A172 (cell line): Measurements from ENCODE around the gene REV3L. TPM values are rescaled to one million over a fixed set of nuclear protein-coding genes. Genes with fewer than 3 reads are reported as not detected.

ENCODE experiments used
- DNase-seq: peaks from one replicate; pipeline ENCODE4 v3.0.0-alpha.2; 2015; ENCODE audit warnings: low spot score
- total RNA-seq: library from RNA; depleted of rRNA; stranded (reverse); fragments of >200 nt; shearing (Covaris generic); gene quantifications from 2 replicates; pipeline ENCODE4 v1.2.3, GENCODE V29; 2014

Gene REV3L
- total RNA-seq, 1 experiment from 2014 or later: 15.3 TPM

- DNase-seq: no peak
Observed at GRCh38 chr6:111468329-111469012, 14.5 kb downstream of the REV3L start.

DNA sequence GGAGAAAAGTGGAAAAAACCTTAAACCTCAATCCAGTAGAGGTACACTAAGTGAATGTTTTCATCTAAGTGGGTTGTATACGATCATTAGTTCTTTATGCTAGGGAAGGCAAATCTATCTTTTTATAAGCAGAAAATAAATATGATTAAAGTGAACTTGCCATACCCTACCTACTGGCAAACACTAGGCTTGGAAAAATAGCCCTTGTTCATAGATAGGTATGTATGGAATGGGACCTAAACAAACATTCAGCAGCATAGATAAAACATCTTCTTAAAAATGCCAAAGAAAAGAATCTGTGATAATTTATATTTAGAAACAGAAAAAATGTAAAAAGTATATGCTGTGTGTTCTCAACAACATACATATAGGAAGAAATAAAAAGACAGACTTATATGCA, 18.8 kb downstream of the REV3L start:
- no peak for DNase-seq

- no peak for DNase-seq
Observed at GRCh38 chr6:111462770-111463391, 20.1 kb downstream of the REV3L start.

DNA sequence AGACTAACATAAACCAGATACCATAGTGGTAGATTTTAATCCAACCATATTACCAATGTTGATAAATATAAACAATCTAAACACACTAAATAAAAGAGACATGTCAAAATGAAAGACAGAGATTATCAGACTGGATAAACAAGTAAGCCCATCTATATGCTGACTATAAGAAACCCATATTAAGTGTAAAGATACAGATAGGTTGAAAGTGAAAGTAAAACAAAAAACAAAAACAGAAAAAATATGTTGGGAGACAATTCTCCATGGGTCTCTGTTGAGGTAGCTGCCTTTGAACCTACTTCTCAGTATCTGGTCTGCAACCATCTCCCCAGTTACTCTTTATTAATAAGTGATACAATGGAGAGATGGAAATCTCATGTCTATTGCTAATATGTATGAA, 21.2 kb downstream of the REV3L start:
- no peak for DNase-seq

GRCh38 chr6:111458670-111459232, 24.3 kb downstream of the REV3L start:
- DNase-seq: no peak

GRCh38 chr6:111456208-111456607, 26.8 kb downstream of the REV3L start:
- no peak for DNase-seq

DNA sequence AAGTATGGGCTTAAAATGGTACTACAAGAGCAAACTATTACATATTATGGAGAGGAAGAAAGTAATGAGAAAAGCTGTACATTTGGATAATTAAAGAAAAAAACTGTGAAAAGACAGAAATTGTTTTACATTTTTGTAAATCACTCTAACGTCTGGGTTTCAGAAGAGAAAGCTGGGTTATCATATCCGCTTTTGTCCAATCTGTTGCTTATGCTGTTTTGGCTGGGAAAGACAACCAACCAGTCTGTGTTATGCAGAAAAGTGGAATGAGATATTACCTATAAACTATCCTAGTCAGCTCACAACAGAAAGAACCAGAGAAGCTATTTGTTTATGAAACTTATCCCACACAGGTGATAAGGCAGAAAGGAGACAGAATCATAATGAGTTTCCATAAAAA, 32.4 kb downstream of the REV3L start:
- no peak for DNase-seq

DNA sequence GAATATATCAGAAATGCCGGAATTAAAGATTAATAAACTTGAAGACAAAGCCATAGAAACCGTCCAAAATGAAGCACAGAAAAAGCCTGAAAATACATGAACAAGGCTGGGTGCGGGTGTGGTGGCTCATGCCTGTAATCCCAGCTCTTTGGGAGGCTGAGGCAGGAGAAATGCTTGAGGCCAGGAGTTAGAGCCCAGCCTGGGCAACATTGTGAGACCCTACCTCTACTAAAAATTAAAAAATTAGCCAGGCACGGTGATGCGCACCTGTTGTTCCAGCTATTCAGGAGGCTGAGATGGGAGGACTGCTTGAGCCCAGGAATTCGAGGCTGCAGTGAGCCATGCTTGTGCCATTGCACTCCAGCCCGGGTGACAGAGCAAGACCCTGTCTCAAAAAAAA, 32.9 kb downstream of the REV3L start:
- DNase-seq: no peak

GRCh38 chr6:111449129-111449528, 33.9 kb downstream of the REV3L start:
- no peak for DNase-seq

DNA sequence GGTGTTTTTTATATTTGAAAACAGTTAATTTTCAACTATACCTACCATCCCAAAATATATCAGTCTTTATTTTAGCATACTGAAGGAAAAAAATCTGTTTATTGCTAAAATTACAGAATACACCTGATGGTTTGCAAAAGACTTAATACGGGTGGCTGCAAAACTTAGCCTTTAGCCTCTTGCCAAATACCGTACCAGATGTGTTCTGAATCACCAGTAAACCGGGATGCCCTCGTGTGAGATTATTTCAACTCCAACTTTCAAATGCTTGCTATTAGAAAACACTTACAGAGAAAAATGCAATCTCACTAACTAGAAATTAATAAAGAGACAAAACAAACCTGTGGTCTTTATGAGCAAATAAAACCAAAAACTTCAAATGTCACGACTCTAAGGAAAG, 36.0 kb downstream of the REV3L start:
- no peak for DNase-seq

DNA sequence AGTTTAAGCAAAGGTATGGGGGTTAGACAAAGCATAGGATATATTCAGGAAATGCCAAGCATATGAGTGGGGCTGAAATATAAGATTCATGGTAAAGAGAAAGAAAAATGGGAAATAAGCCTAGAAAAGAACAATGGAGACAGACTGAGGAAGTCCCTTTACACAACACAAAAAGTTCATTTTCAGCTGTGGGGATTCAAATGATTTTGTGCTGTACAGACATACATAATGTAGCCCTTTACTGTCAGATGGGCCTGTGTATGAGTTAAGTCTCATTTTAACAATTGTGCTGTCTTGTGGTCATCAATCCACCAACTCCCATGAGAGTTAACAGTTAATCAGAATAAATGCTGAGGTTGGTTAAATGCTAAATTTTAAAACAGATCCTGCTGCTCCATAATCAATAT, 37.2 kb downstream of the REV3L start:
- no peak for DNase-seq

GRCh38 chr6:111444794-111445193, 38.2 kb downstream of the REV3L start:
- no peak for DNase-seq

DNA sequence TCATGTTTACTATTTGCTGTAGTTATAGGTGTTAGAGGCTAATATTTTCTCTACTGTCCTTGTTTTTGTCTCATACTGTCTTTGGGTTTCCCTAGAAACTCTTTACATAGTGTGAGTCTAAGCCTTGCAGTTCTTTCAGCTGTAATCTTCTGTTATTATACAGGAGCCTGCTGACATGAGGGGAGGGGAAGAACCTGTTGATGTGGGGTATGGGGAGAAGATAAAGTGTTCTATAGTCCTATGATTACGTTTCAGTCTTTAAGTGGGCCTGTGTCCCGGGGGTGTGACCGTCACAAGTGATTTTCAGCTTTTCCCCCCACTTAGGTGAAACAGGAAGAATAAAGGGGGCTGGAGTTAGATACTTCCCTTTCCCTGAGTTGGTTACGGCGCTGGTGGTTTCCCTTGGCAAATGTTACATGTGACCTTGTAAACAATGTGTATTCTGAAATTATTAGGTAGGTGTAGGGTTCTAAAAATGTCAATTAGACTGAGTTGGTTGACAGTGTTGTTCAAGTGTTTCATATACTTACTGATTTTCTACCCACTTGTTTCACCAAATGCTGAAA, 41.3 kb downstream of the REV3L start:
- no peak for DNase-seq

GRCh38 chr6:111439171-111439570, 43.8 kb downstream of the REV3L start:
- DNase-seq: no peak

DNA sequence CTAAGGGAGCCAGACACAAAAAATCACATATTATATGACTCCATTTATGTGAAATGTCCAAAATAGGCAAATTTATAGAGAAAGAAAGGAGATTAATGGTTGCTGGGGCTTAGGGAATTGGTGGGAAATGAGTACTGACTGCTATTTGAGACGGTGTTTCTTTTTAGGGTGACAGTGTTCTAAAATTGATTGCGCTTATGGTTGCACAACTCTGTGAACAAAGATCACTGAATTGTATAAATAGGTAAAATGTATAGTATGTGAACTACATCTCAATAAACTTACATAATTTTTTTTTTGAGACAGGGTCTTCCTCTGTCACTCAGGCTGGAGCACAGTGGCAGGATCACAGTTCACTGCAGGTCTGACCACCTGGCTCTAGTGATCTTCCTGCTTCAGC, 45.4 kb downstream of the REV3L start:
- no peak for DNase-seq

DNA sequence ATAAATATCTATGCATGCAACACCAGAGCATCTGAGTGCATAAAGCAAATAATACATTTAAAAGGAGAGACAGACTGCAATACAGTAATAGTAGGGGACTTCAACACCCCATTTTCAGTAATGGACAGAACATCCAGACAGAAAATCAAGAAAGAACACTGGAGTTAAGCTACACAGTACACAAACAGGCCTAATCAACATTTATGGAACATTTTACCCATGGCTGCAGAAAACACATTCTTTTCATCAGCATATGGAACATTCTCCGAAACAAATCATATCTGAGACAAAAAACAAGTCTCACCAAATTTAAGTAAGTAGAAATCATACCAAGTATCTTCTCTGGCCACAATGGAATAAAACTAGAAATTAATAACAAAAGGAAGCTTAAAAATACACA, 50.5 kb downstream of the REV3L start:
- no peak for DNase-seq

GRCh38 chr6:111430605-111431376, 52.2 kb downstream of the REV3L start:
- no peak for DNase-seq

DNA sequence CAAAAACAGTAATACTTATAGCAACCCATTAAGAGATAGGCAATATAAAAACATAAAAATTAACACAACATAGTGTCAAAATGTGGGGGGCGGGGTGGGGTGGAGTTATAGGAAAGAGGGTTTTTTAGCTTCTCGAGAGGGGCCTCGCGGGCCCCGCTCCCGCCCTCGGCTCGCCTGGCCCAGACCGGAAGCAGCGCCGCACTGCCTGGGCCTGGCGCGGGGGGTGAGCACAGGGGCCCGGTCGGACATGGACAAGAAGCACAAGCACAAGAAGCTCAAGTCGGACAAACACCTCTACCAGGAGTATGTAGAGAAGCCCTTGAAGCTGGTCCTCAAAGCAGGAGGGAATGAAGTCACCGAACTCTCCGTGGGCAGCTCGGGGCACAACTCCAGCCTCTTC, 53.4 kb downstream of the REV3L start:
- DNase-seq: no peak

GRCh38 chr6:111428811-111429210, 54.2 kb downstream of the REV3L start:
- no peak for DNase-seq

DNA sequence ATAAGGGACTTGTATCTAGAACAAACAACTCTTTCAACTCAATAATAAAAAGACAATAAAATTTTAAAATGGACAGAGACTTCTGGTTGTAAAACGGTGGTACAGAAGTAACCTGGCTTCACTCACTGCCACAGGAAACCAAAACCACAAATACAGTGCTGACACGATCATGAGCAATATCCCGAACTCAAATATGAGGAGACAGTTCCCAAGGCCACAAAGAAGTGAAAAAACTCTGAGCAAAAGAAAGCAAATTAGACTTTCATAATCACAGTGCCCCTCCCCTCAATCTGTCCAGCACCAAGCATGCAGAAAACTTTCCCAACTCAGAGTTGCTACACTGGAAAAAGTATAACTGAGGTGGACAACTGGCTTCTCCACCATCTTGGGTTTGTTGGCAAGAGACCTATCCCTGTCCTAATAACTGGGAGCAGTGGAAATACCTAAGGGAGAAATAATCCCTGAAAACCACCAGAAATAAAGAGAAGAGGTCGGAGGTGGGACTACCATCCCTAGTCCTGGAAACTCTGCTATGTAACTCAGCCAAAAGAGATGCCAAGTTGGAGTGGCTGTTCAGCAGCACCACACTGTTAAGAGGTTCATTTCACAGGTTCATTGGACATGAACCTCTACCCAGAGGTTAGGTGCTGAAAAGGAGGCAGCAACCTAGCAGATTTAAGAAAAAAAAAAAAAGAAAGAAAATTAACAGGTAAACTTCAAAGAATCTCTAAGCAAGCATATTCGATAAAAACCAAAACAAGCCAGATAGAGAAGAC, 55.5 kb downstream of the REV3L start:
- DNase-seq: peak; percentile 66
